Esophagus squamous epithelium (tissue), 4 donors: ENCODE data around the gene PTPRT.

Experiments
- CTCF ChIP-seq, 6 experiments: fragments of 450-650 bp in 4 of 6; fragments of 200-600 bp in 2 of 6; sonication (generic) in 2 of 6; IDR thresholded peaks; one replicate each; pipeline ENCODE4 v1.5.1; 2016 to 2019; ENCODE audit warnings: antibody characterized with exemption in 6 of 6, mild to moderate bottlenecking in 4 of 6, moderate library complexity in 4 of 6
- POLR2A ChIP-seq, 4 donors: fragments of 450-650 bp; IDR thresholded peaks; one replicate each; pipeline ENCODE4 v1.6.1; 2017; ENCODE audit warnings: antibody characterized with exemption in 4 of 4, mild to moderate bottlenecking in 4 of 4, moderate library complexity in 3 of 4

- TF ChIP-seq CTCF (IDR thresholded peaks at IDR 0.05) (no peak), POLR2A (IDR thresholded peaks at IDR 0.05) (no peak)
These were observed 193.6 kb downstream of the PTPRT start for GRCh38 chr20:42996141-42996540.
